ENCODE data around the gene CCDC167.
"Not testable (repeated sequence)": the region's sequence is repeated elsewhere in the genome, so short reads cannot be mapped to it uniquely, and the experiment has no call there.

CCDC167 gene

GRCh38 chr6:37511910-37512399 lies 12.3 kb upstream of the CCDC167 start:
- no peak for DNase-seq (ENCODE audit: low read depth in 4 of 4, low spot score in 1 of 4)

- no peak for DNase-seq (ENCODE audit: low read depth in 4 of 4, low spot score in 1 of 4)
Measured at GRCh38 chr6:37511201-37511600, 11.5 kb upstream of the CCDC167 start.

GRCh38 chr6:37507690-37508421 lies 8.2 kb upstream of the CCDC167 start:
- no peak for DNase-seq (ENCODE audit: low read depth in 4 of 4, low spot score in 1 of 4)

- DNase-seq (ENCODE audit: low read depth in 4 of 4, low spot score in 1 of 4) = no peak
Measured at GRCh38 chr6:37507077-37507476, 7.4 kb upstream of the CCDC167 start.

GRCh38 chr6:37506479-37506878 lies 6.8 kb upstream of the CCDC167 start:
- DNase-seq (ENCODE audit: low read depth in 4 of 4, low spot score in 1 of 4) = no peak

GRCh38 chr6:37504024-37504423 lies 4.3 kb upstream of the CCDC167 start:
- DNase-seq (ENCODE audit: low read depth in 4 of 4, low spot score in 1 of 4) = no peak

GRCh38 chr6:37503309-37503965 lies 3.7 kb upstream of the CCDC167 start:
- DNase-seq (ENCODE audit: low read depth in 4 of 4, low spot score in 1 of 4) = no peak

- no peak for DNase-seq (ENCODE audit: low read depth in 4 of 4, low spot score in 1 of 4)
Measured at GRCh38 chr6:37502703-37503291, 3.1 kb upstream of the CCDC167 start.

- DNase-seq (ENCODE audit: low read depth in 4 of 4, low spot score in 1 of 4) = no peak
Measured at GRCh38 chr6:37501632-37502491, 2.2 kb upstream of the CCDC167 start.

- not testable (repeated sequence) for DNase-seq (ENCODE audit: low read depth in 4 of 4, low spot score in 1 of 4)
Measured at GRCh38 chr6:37500904-37501303, 1.2 kb upstream of the CCDC167 start.

GRCh38 chr6:37500294-37500608 lies 558 bp upstream of the CCDC167 start:
- DNase-seq (ENCODE audit: low read depth in 4 of 4, low spot score in 1 of 4) = no peak

- no peak for DNase-seq (ENCODE audit: low read depth in 4 of 4, low spot score in 1 of 4)
Measured at GRCh38 chr6:37496951-37497885, 2.5 kb downstream of the CCDC167 start.

GRCh38 chr6:37495244-37495934 lies 4.3 kb downstream of the CCDC167 start:
- no peak for DNase-seq (ENCODE audit: low read depth in 4 of 4, low spot score in 1 of 4)

- no peak for DNase-seq (ENCODE audit: low read depth in 4 of 4, low spot score in 1 of 4)
Measured at GRCh38 chr6:37493661-37493995, 6.1 kb downstream of the CCDC167 start.

GRCh38 chr6:37492991-37493660 lies 6.6 kb downstream of the CCDC167 start:
- DNase-seq (ENCODE audit: low read depth in 4 of 4, low spot score in 1 of 4) = no peak

- DNase-seq (ENCODE audit: low read depth in 4 of 4, low spot score in 1 of 4) = no peak
Measured at GRCh38 chr6:37492236-37492972, 7.3 kb downstream of the CCDC167 start.

GRCh38 chr6:37491830-37492208 lies 7.9 kb downstream of the CCDC167 start:
- DNase-seq (ENCODE audit: low read depth in 4 of 4, low spot score in 1 of 4) = no peak

- no peak for DNase-seq (ENCODE audit: low read depth in 4 of 4, low spot score in 1 of 4)
Measured at GRCh38 chr6:37491171-37491829, 8.4 kb downstream of the CCDC167 start.

Measured in stimulated activated CD4-positive, alpha-beta T cell treated with anti-CD3 and anti-CD28 coated beads, Interleukin-1b, Interleukin-23, amount 100 ng/mL, for 24 hours (primary cell).